DND-41 (cell line): ENCODE results near the gene SH3GL3.

Experiments used
- CTCF ChIP-seq: IDR thresholded peaks from 2 replicates; pipeline ENCODE4 v1.5.1; 2012; ENCODE audit warnings: borderline replicate concordance, low read length, moderate library complexity, mild to moderate bottlenecking; ENCODE audit not compliant: poor library complexity, severe bottlenecking; ENCODE audit errors: extremely low read depth
- EZH2 ChIP-seq: IDR thresholded peaks from 3 replicates; pipeline ENCODE4 v1.6.1; 2012; ENCODE audit warnings: borderline replicate concordance, low read depth, mild to moderate bottlenecking, moderate library complexity, low read length, inconsistent platforms; ENCODE audit not compliant: severe bottlenecking

GRCh38 chr15:83651541-83651940 is 204.4 kb downstream of the SH3GL3 start:
- TF ChIP-seq CTCF (no peak), EZH2 (no peak)
